GM10266 (cell line): ENCODE data around the gene ZNF276.

Source experiments
- DNase-seq: peaks from one replicate; pipeline ENCODE4 v3.0.0; 2012; ENCODE audit errors: extremely low spot score
- TF ChIP-seq, protein P1 (sequence below): IDR thresholded peaks from 2 replicates; pipeline ENCODE4 v1.5.1; 2012; ENCODE audit warnings: mild to moderate bottlenecking, low read depth; ENCODE audit not compliant: control insufficient read depth, insufficient read depth; ENCODE audit errors: missing control alignments

ZNF276 gene

DNA sequence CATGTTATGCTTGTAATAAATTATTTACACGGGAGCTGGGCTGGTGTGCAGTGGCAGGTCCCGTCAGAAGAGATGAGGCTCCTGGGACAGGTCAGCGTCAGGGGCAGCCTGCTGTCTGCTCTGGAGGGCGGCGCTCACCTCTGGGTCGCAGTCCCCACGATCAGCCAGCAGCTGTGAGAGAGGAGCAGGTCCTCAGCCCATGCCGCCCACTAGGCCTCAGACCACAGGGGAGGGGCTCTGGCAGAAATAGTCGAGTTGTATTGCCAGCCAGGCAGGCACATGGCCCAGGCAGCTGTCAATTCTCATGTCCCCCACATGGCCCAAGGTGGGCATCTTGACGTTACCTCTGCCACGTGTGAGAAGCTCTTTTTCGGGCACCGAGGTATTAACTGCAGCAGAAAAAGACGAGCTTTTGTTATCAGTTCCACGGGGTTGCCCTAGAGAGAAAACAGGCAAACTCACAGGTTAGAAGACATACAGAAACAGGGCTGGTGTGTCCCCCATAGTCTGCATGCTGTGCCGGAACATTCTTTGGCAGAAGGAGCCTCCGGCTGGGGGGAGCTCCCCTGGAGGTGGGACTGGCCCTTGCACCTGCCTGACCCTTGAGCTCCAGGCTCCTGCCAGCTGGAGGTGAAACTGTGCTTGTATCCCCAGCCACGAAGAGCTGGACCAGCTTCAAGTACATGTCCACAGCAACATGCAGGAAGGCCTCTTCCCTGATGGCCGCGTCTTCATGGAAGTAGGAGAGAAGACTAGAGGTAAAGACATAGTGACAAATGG is 17.4 kb downstream of the ZNF276 start:
- no peak for DNase-seq
- TF ChIP-seq, protein P1, sequence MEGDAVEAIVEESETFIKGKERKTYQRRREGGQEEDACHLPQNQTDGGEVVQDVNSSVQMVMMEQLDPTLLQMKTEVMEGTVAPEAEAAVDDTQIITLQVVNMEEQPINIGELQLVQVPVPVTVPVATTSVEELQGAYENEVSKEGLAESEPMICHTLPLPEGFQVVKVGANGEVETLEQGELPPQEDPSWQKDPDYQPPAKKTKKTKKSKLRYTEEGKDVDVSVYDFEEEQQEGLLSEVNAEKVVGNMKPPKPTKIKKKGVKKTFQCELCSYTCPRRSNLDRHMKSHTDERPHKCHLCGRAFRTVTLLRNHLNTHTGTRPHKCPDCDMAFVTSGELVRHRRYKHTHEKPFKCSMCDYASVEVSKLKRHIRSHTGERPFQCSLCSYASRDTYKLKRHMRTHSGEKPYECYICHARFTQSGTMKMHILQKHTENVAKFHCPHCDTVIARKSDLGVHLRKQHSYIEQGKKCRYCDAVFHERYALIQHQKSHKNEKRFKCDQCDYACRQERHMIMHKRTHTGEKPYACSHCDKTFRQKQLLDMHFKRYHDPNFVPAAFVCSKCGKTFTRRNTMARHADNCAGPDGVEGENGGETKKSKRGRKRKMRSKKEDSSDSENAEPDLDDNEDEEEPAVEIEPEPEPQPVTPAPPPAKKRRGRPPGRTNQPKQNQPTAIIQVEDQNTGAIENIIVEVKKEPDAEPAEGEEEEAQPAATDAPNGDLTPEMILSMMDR = no peak

GRCh38 chr16:89739383-89739782 is 18.0 kb downstream of the ZNF276 start:
- TF ChIP-seq, protein P1 = no peak
- no peak for DNase-seq

DNA sequence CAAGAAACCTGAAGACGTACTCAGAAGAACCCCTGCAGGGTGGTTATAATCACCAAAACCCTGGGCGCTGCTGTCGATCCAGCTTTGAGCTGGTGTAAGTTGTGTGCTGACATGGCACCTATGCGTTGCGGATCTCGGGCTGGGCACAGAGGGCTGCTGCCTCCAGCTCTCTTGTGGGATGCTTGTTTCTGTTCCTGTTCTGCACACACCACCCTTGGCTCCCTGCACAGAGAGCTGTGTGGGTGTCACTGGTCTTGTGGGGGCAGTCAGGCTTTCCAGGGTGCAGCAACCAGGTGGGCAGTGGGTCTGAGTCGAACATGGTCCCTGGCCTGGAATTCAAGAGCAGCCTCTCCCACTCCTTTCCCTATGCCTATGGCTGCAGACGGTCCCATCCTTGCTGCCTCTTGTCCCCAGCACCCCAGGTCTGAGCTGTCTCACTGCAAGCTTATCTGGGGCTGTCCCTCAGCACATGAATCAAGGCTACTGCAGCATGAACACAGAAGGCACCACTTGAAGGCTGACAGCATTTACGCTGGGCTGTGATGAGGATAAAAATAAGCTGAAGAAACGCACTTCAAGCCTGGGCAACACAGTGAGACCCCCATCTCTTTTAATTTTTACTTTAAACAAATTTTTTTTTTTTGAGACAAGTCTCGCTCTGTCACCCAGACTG is 20.1 kb downstream of the ZNF276 start:
- no peak for DNase-seq
- TF ChIP-seq, protein P1 = no peak

DNA sequence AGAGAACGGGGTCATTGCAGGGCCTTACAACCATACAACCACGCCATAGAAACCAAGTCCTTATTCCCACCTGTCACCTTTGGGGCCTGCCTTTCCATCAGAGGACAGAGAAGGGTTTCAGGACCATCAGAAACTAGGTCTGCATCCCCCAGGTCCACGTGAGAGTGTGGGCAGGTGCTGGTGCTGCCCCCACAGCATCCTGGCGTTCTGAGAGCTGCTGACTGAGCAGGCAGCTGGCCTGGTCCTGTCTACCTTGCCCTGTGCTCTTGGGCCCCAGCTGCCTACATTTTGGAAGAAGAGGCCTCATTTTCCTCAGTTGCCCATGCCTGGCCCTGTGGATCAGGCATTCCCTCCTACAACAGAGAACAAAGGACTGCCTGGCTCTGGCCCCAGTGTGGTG is 21.6 kb downstream of the ZNF276 start:
- no peak for DNase-seq
- TF ChIP-seq, protein P1 = no peak

- TF ChIP-seq, protein P1 = no peak
- no peak for DNase-seq
Observed at GRCh38 chr16:89744813-89745212, 23.5 kb downstream of the ZNF276 start.

GRCh38 chr16:89746043-89746442 is 24.7 kb downstream of the ZNF276 start:
- DNase-seq = no peak
- TF ChIP-seq, protein P1 = no peak

- no peak for DNase-seq
- TF ChIP-seq, protein P1 = no peak
Observed at GRCh38 chr16:89748076-89748475, 26.7 kb downstream of the ZNF276 start.
